Vagina (tissue), 2 donors: Measurements from ENCODE around the gene MYL2. TPM values are rescaled to one million over a fixed set of nuclear protein-coding genes. Genes with fewer than 3 reads are reported as not detected.
A peak's percentile ranks its signal among the peaks of the same experiment; 100 is the strongest.

ENCODE experiments used
- DNase-seq, 2 donors: peaks; one replicate each; pipeline ENCODE4 v3.0.0-alpha.2; 2017; ENCODE audit errors: extremely low spot score in 2 of 2
- H3K27ac ChIP-seq: fragments of 200-600 bp; sonication (generic); one replicate; pipeline ENCODE4 v1.5.1; 2019
- H3K27me3 ChIP-seq: fragments of 200-600 bp; sonication (generic); one replicate; pipeline ENCODE4 v1.5.1; 2019
- H3K36me3 ChIP-seq, 2 donors: fragments of 200-600 bp; sonication (generic); one replicate each; pipeline ENCODE4 v1.5.1; 2017 to 2019
- H3K4me1 ChIP-seq: fragments of 200-600 bp; sonication (generic); one replicate; pipeline ENCODE4 v1.5.1; 2019
- H3K4me3 ChIP-seq, 2 donors: fragments of 200-600 bp; sonication (generic); 1 replicate in 1 of 2; 2 replicates in 1 of 2; pipeline ENCODE4 v1.5.1; 2016 to 2019
- H3K9me3 ChIP-seq: fragments of 200-600 bp; sonication (generic); one replicate; pipeline ENCODE4 v1.5.1; 2019
- CTCF ChIP-seq, 3 experiments: fragments of 450-650 bp in 2 of 3; fragments of 200-600 bp in 1 of 3; sonication (generic) in 1 of 3; IDR thresholded peaks; one replicate each; pipeline ENCODE4 v1.5.1; 2017 to 2019; ENCODE audit warnings: antibody characterized with exemption in 3 of 3, mild to moderate bottlenecking in 2 of 3, moderate library complexity in 2 of 3
- POLR2A ChIP-seq, 2 donors: fragments of 450-650 bp; IDR thresholded peaks; one replicate each; pipeline ENCODE4 v1.6.1; 2017; ENCODE audit warnings: antibody characterized with exemption in 2 of 2, mild to moderate bottlenecking in 2 of 2, moderate library complexity in 2 of 2
- POLR2AphosphoS5 ChIP-seq, 2 donors: sonication (generic); formaldehyde crosslinking; IDR thresholded peaks; one replicate each; pipeline ENCODE4 v1.9.0; 2017; ENCODE audit warnings: antibody characterized with exemption in 2 of 2, mild to moderate bottlenecking in 2 of 2, low read depth in 1 of 2; ENCODE audit not compliant: insufficient read depth in 1 of 2
- intact Hi-C: fragments of 100-400 bp; cut with DNase I; formaldehyde crosslinking; loops from one replicate; pipeline ENCODE4 v1.15.1; 2023
- total RNA-seq: library from RNA; depleted of rRNA; stranded (reverse); fragments of >200 nt; gene quantifications from one replicate; pipeline ENCODE4 v1.2.3, GENCODE V29; 2016

MYL2 gene
- total RNA-seq, 1 donor from 2014 or later, result not detected

- peak in 1 of 2 donors; percentile 11 for DNase-seq
- Histone ChIP-seq H3K36me3 (no peaks in the 10 kb centered on the region), H3K9me3 (no peaks in the 10 kb centered on the region), H3K4me3 (no peak overlapping the region), H3K4me1 (no peaks in the 10 kb centered on the region), H3K27ac (no peak overlapping the region), H3K27me3 (no peaks in the 10 kb centered on the region)
- intact Hi-C loops, result loop anchor here (10.0 kb wide), 1 partner anchor 375 kb away; no protein-coding TSS in a partner anchor
- TF ChIP-seq POLR2AphosphoS5 (IDR thresholded peaks at IDR 0.05; ENCODE audit: insufficient read depth in 1 of 2, low read depth in 1 of 2), result no peak
- no peak for TF ChIP-seq CTCF (IDR thresholded peaks at IDR 0.05)
- TF ChIP-seq POLR2A (IDR thresholded peaks at IDR 0.05), result no peak
Observed at GRCh38 chr12:110929818-110930217, 9.4 kb upstream of the MYL2 start.

GRCh38 chr12:110928700-110929099 lies 8.3 kb upstream of the MYL2 start:
- no peaks in the 10 kb centered on the region for H3K4me1 ChIP-seq
- H3K36me3 ChIP-seq, result no peaks in the 10 kb centered on the region
- no peak for DNase-seq
- no peak for TF ChIP-seq POLR2A (IDR thresholded peaks at IDR 0.05)
- TF ChIP-seq POLR2AphosphoS5 (IDR thresholded peaks at IDR 0.05; ENCODE audit: insufficient read depth in 1 of 2, low read depth in 1 of 2), result no peak
- no peak for TF ChIP-seq CTCF (IDR thresholded peaks at IDR 0.05)
- intact Hi-C loops, result no loop called here
- H3K27ac ChIP-seq, result no peak overlapping the region
- H3K9me3 ChIP-seq, result no peaks in the 10 kb centered on the region
- no peaks in the 10 kb centered on the region for H3K27me3 ChIP-seq
- H3K4me3 ChIP-seq, result no peak overlapping the region

- Histone ChIP-seq H3K27ac (no peak overlapping the region), H3K36me3 (no peaks in the 10 kb centered on the region), H3K27me3 (no peaks in the 10 kb centered on the region), H3K4me1 (no peaks in the 10 kb centered on the region), H3K4me3 (no peak overlapping the region), H3K9me3 (no peaks in the 10 kb centered on the region)
- intact Hi-C loops, result no loop called here
- TF ChIP-seq POLR2A (IDR thresholded peaks at IDR 0.05) (no peak), CTCF (IDR thresholded peaks at IDR 0.05) (no peak), POLR2AphosphoS5 (IDR thresholded peaks at IDR 0.05; ENCODE audit: insufficient read depth in 1 of 2, low read depth in 1 of 2) (no peak)
- DNase-seq, result no peak
Observed at GRCh38 chr12:110927546-110927945, 7.2 kb upstream of the MYL2 start.

- intact Hi-C loops, result no loop called here
- Histone ChIP-seq H3K4me3 (no peak overlapping the region), H3K27me3 (no peaks in the 10 kb centered on the region), H3K9me3 (no peaks in the 10 kb centered on the region), H3K4me1 (no peaks in the 10 kb centered on the region), H3K27ac (no peak overlapping the region), H3K36me3 (no peaks in the 10 kb centered on the region)
- TF ChIP-seq POLR2AphosphoS5 (IDR thresholded peaks at IDR 0.05; ENCODE audit: insufficient read depth in 1 of 2, low read depth in 1 of 2) (no peak), CTCF (IDR thresholded peaks at IDR 0.05) (no peak), POLR2A (IDR thresholded peaks at IDR 0.05) (no peak)
- no peak for DNase-seq
Observed at GRCh38 chr12:110923692-110924334, 3.4 kb upstream of the MYL2 start.

- intact Hi-C loops, result no loop called here
- no peaks in the 10 kb centered on the region for H3K27me3 ChIP-seq
- TF ChIP-seq POLR2A (IDR thresholded peaks at IDR 0.05), result no peak
- no peaks in the 10 kb centered on the region for H3K36me3 ChIP-seq
- H3K4me3 ChIP-seq, result no peak overlapping the region
- H3K9me3 ChIP-seq, result no peaks in the 10 kb centered on the region
- no peaks in the 10 kb centered on the region for H3K4me1 ChIP-seq
- DNase-seq, result no peak
- H3K27ac ChIP-seq, result no peak overlapping the region
Observed at GRCh38 chr12:110923192-110923591, 2.8 kb upstream of the MYL2 start.
